ENCODE measurements around the gene BRCC3.
A peak's percentile ranks its signal among the peaks of the same experiment; 100 is the strongest.

Gene BRCC3

GRCh38 chrX:155070663-155070974 lies 689 bp upstream of the BRCC3 start:
- no peak for DNase-seq (ENCODE audit: low read depth)
- H3K4me3 ChIP-seq (ENCODE audit: low read depth, low read length), result peak overlapping the region; percentile 59
- TF ChIP-seq, protein P1, sequence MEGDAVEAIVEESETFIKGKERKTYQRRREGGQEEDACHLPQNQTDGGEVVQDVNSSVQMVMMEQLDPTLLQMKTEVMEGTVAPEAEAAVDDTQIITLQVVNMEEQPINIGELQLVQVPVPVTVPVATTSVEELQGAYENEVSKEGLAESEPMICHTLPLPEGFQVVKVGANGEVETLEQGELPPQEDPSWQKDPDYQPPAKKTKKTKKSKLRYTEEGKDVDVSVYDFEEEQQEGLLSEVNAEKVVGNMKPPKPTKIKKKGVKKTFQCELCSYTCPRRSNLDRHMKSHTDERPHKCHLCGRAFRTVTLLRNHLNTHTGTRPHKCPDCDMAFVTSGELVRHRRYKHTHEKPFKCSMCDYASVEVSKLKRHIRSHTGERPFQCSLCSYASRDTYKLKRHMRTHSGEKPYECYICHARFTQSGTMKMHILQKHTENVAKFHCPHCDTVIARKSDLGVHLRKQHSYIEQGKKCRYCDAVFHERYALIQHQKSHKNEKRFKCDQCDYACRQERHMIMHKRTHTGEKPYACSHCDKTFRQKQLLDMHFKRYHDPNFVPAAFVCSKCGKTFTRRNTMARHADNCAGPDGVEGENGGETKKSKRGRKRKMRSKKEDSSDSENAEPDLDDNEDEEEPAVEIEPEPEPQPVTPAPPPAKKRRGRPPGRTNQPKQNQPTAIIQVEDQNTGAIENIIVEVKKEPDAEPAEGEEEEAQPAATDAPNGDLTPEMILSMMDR (IDR thresholded peaks at IDR 0.05; ENCODE audit: low read depth, low read length, missing control alignments), result no peak

GRCh38 chrX:155071694-155072280 lies 479 bp downstream of the BRCC3 start:
- DNase-seq (ENCODE audit: low read depth), result no peak
- peak overlapping the region; percentile 72 for H3K4me3 ChIP-seq (ENCODE audit: low read depth, low read length)
- TF ChIP-seq, protein P1 (IDR thresholded peaks at IDR 0.05; ENCODE audit: low read depth, low read length, missing control alignments), result no peak

GRCh38 chrX:155086202-155086840 lies 15.0 kb downstream of the BRCC3 start:
- DNase-seq (ENCODE audit: low read depth), result no peak
- TF ChIP-seq, protein P1 (IDR thresholded peaks at IDR 0.05; ENCODE audit: low read depth, low read length, missing control alignments), result peak; percentile 54
- no peak overlapping the region for H3K4me3 ChIP-seq (ENCODE audit: low read depth, low read length)

- H3K4me3 ChIP-seq (ENCODE audit: low read depth, low read length), result no peak overlapping the region
- TF ChIP-seq, protein P1 (IDR thresholded peaks at IDR 0.05; ENCODE audit: low read depth, low read length, missing control alignments), result no peak
Measured at GRCh38 chrX:155086961-155087735, 15.8 kb downstream of the BRCC3 start.

DNA sequence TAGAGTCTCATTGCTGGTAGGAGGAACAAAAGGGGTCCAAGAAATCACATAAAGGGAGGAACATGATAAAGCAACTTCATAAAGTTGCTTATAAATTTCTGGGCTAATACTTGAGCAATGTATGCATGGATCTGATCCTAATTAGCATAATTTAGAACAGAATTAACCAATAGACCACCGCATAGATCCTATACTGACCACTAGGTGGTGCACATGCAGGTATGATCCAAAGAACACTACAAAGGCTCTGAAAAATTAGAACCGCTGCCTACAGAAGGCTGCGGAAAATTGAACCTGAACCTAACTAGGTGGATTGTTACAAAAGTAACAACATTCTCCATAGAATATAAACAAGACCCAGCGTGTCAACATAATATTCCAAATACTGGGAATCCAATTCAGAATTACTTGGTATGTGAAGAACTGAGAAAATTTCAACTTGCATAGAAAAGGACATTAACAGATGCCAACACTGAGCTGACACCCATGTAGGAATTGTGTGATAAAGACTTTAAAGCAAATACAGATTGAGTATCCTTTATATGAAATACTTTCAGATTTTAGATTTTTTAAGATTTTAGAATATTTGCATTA lies 23.3 kb downstream of the BRCC3 start:
- no peak for DNase-seq (ENCODE audit: low read depth)
- TF ChIP-seq, protein P1 (IDR thresholded peaks at IDR 0.05; ENCODE audit: low read depth, low read length, missing control alignments), result peak; percentile 45

More at GRCh38 chrX:155086961-155087735, 15.8 kb downstream of the BRCC3 start:
- no peak for DNase-seq (ENCODE audit: low read depth)

GRCh38 chrX:155105919-155106318 lies 34.6 kb downstream of the BRCC3 start:
- TF ChIP-seq, protein P1 (IDR thresholded peaks at IDR 0.05; ENCODE audit: low read depth, low read length, missing control alignments), result no peak
- DNase-seq (ENCODE audit: low read depth), result no peak
- H3K4me3 ChIP-seq (ENCODE audit: low read depth, low read length), result no peak overlapping the region

More for the DNA sequence above, 23.3 kb downstream of the BRCC3 start:
- H3K4me3 ChIP-seq (ENCODE audit: low read depth, low read length), result no peak overlapping the region

All from GM12864 (cell line).